Measurements from ENCODE around the gene NCEH1.
A peak's percentile ranks its signal among the peaks of the same experiment; 100 is the strongest.
"Not testable (repeated sequence)": the region's sequence is repeated elsewhere in the genome, so short reads cannot be mapped to it uniquely, and the experiment has no call there.

NCEH1 gene

DNA sequence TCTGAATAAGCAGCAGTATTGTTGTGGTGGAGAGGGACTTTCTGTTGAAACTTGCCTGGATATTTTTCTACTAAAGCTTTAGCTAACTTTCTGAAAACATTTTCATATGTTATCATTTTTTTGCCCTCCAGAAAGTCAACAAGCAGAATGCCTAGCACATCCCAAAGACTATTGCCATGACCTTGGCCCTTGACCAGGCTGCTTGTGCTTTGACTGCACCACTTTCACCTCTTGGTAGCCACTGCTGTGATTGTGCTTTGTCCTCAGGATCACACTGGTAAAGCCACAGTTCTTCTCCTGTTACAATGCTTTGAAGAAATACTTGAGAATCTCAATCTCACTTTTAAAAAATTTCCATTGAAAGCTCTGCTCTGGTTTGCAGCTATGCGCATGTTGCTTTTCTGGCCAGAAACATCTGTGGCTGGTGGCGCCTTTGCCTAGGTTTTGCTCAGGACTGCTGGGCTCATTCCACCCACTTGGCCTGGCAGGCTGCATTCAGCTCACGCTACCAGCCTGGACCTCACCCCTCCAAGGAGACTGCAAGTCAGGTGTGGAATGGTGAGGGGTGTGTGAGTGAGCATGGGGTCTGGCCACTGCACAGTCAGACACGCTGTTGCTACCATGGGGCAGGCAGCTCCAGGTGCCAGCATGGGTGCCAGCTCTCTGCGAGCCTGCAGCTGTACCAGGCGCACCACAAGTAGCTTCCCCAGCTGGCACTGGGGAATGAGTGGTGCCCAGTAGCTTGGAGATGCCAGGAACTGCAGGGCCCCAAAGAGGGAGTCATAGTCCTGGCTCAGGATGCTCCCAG, 97.8 kb downstream of the NCEH1 start:
- DNase-seq (ENCODE audit: low read depth): no peak

DNA sequence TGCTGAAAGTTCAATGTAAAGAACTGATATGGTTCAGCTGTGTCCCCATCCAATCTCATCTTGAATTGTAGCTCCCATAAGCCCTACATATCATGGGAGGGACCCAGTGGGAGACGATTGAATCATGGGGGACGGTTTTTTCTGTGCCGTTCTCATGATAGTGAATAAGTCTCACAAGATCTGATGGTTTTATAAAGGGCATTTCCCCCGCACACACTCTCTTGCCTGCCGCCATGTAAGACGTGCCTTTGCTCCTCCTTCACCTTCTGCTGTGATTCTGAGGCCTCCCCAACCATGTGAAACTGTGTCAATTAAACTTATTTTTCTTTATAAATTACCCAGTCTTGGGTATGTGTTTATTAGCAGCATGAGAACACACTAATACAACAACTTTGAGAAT, 101.1 kb downstream of the NCEH1 start:
- no peak for DNase-seq (ENCODE audit: low read depth)

DNA sequence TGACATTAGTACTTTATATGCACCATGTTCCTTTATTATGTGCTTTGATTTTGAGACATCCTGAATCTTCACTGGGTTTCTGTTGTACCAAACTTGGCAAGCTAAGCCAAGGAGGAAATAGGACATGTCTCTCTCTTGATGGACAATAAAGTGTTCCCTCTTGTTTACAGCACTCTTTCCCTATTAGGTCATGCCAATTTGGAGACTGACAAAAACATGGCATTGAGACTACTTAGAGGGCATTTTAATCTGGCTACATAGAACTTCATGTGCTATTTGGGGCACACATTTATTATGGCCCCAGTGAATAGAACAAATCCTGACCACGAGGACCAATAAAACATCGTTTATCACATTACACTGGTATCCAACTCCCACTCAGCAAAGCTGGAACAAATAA, 102.3 kb downstream of the NCEH1 start:
- DNase-seq (ENCODE audit: low read depth): no peak

DNA sequence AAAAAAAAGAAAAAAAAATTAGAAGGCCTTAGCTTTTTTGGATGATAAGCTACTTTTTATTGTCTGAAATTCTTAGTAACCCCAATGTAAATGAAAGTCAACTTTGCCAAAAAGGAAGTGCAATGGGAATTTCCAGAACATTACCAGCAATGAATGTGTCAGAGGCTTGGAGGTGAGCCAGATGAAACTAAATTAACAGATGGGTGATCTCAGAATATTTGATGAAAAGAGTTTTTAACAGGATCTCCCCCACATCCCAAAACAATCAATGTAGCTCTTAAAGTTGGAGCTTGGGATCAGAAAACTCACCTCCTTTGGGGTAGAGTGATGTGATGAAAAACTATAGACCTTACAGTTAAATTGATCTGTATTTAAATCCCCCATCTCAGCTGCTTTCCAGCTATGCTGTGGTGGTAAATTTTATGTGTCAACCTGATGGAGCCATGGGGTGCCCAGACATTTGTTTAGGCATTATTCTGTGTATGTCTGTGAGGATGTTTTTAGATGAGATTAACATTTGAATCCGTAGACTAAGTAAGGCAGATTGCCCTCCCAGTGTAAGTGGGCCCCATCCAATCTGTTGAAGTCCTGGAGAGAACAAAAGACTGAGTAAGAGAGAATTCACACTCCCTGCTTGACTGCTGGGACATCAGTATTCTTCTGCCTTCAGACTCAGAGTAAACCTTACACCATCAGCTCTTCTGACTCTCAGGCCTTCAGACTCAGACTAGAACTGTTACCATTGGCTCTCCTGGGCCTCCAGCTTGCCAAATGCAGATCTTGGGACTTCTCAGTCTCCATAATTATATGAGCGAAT, 103.4 kb downstream of the NCEH1 start:
- no peak for DNase-seq (ENCODE audit: low read depth)

DNA sequence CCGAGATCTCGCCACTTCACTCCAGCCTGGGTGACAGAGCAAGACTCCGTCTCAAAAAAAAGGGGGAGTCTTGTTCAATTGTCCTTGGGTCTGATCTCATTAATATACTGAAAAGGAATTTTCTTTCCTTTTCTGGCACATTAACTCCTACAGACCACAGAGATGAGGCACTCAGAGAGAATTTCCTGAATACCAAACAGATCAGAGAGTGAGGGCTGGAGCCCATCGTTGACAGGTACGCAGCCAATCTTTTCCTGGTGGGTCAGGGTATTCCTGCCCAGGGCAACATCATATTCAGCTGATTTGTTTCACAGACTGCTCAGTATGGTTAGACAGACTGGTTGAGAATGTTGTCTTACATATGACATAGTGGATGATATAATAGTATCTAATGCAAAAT, 104.8 kb downstream of the NCEH1 start:
- DNase-seq (ENCODE audit: low read depth): no peak

DNA sequence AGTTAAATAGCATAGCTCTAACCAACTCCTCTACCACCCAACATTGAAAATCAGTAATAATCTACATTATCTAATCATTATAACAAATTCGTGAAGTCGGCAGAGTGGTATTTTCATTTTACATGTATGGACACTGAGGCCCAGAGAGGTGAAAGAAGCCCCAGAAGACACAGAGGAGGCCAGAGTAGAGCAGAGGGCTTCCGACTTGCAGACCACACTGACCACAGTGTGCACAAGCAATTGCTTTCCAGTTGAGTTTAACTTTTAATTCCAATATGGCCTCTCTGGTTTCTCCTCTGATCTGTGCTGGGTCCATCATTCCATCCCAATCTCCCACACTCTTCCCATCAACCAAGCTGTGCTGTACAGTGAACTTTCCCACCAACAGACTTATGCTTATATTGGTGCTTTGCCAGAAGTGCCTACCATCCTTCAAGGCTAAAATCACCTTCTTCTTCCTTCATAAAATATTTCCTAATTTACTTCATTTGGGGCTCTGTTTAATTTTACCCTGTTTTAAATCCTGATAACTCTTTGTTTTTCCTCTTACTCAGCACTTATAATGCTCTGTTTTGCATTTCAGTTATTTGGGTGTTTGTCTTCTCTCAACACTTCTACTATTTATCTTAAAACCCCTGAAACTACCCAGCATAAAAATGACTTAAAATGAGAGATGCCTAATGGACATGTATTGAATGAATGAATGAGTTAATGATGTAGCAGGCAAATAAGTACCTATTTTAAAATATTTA, 105.8 kb downstream of the NCEH1 start:
- no peak for DNase-seq (ENCODE audit: low read depth)

DNA sequence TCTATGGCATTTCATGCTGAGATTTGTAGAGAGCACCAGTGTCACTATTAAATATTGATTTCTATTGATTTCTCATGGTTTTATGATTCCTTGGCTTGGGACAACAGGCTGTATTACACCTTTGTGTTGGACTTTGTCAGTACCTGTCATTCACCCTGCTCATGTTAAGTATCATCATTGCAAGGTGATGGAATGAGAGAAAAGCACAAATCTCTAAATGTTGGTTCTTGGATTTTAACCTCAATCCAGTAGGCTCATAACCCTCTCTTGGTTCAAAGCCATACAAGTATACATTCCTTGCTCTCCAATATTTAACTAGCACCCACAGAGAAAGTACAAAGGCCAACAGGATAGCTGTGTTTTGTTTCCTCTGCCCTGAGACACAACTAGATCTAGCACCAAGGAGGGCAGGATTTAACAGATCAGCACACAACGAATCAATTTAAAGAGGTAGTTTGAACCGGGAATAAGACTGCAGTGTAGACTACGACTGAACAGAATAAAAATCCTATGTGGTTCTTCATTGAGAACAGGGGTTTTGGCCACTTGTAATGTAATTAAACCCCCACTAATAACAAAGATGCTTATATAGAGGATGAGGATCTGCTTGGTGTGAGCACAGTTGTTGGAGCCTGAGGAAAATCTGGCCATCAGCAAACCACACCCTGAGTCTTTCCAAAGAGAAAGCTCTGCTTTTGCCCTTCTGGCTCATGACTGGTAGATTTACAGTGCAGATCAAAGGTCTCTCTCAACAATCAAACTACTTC, 109.6 kb downstream of the NCEH1 start:
- no peak for DNase-seq (ENCODE audit: low read depth)

DNA sequence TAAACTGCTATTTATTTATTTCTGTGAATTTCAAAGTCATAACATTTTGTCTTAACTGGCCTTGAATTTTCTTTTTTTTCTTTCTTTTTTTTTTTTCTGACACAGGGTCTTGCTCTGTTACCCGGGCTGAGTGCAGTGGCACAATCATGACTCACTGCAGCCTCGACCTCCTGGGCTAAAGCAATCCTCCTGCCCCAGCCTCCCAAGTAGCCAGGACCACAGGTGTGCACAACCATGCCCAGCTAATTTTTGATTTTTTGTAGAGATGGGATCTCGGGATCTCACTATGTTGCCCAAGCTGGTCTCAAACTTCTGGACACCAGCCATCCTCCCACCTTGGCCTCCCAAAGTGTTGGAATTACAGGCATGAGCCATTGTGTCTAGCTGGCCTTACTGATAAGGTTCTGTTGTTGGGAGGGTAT, 110.2 kb downstream of the NCEH1 start:
- DNase-seq (ENCODE audit: low read depth): no peak

DNA sequence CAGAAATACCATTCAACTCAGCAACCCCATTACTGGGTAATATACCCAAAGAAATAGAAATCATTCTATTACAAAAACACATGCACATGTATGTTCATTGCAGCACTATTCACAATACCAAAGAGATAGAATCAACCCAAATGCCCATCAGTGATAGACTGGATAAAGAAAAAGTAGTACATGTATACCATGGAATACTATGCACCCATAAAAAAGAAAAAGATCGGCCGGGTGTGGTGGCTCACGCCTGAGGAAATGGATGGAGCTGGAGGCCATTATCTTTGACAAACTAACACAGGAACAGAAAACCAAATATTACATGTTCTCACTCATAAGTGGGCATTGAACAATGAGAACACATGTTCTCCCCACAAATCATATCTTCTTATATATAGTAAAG, 112.0 kb downstream of the NCEH1 start:
- no peak for DNase-seq (ENCODE audit: low read depth)

DNA sequence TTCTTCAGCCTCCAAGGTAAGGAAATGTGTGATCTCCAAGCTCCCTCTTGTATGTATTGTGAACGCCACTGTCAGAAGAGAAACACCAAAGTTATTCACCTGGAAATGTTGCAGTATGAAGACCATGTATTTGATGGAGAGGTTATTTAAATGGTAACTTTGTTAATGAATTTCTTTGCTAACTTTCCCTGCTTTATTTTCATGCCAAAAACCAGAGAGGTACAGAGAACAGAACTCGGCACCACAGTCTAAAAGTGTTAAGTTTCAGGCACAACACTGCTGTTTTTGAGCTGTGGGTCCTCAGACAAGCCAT, 114.5 kb downstream of the NCEH1 start:
- DNase-seq (ENCODE audit: low read depth): no peak

DNA sequence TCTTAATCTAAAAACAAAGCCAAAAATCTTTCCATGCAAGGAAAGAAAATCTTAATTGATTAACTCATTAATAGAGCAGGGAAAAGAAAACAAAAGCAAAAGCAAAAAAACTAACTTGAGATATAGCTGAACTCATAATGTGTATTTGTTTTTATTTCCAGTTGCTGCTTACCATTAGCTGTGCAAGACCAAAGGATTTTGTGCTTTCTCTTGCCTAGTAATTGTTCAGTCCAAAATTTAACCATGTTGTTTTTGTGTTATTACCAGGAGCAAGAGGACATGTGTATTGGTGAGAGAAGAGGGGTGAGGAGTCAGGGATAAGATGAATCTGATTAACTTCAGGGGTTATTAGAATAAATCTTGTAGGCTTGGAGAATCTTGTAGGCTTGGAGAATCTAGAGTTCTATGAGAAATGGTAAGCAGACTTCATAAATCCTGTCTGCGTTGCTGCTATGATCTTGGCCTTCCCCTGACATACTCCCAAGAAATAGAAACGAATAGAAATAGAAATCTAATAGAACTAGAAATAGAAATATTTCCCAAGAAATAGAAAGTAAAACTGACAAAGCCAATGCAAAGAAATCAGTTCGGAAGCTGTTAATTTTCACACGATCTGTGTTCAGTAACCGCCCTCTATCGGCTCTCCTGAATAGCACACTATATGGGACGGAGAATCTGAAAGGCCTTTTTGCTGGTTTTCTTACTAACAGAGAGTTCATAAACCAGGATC, 115.0 kb downstream of the NCEH1 start:
- DNase-seq (ENCODE audit: low read depth): no peak

DNA sequence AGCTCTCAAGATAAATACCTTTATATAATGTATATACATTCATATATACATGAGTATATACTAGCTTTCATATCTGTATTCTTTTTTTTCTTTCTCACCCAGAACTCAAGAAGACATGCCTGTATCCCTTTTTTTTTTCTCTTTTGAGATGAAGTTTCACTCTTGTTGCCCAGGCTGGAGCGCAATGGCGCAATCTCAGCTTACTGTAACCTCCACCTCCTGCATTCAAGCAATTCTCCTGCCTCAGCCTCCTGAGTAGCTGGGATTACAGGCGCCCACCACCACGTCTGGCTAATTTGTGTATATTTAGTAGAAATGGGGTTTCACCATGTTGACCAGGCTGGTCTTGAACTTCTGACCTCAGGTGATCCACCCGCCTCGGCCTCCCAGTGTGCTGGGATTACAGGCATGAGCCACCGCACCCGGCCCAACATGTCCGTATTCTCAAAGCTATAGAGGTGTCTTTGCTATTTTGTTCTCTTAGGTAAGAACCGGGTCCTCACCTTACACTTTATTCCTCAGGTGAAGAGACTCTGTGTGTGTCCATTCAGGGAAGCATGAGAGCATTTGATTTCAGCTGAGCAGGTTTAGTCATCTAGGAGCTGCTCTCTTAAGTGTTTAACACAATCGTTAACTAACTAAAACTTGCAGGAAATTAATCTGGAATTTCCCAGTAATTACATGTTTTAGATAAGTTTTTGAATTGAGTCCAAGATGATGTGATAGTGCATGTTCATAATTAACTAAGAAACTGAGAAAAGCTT, 115.8 kb downstream of the NCEH1 start:
- DNase-seq (ENCODE audit: low read depth): not testable (repeated sequence)

DNA sequence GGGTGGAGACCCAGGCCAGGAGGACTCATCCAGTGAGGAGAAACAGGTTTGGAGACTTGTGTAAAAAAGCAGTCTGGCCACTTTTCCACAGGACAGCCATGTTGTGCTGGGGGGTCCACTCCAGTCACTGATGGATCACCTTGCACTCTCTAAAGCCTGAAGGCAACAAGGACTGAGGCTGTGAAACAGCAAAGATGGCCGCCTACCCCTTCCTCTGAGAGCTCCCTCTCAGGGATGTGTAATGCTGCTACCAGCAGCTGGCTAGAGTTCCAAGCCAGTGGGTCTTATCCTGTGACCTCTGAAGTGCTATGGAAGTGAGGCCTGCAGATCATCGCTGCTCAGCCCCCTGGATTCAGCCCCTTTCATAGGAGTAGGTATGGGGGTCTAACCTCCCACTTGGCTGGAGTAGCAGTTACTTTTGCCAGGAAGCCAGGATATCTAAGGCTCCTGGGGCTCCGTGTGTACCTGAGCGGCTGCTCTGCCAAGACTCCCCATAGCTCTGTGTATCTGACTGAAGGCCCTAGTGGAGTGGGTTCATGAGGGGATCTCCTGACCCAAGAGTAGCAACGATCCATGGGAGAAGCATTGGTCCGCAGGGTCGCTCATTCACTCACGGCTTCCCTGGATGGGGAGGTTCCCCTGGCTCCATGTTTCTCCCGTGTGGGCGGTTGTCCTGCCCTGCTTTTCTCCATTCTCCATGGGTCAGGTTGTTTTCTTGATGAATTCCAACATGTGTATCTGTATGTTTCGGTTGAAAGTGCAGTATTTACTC, 117.8 kb downstream of the NCEH1 start:
- no peak for DNase-seq (ENCODE audit: low read depth)

DNA sequence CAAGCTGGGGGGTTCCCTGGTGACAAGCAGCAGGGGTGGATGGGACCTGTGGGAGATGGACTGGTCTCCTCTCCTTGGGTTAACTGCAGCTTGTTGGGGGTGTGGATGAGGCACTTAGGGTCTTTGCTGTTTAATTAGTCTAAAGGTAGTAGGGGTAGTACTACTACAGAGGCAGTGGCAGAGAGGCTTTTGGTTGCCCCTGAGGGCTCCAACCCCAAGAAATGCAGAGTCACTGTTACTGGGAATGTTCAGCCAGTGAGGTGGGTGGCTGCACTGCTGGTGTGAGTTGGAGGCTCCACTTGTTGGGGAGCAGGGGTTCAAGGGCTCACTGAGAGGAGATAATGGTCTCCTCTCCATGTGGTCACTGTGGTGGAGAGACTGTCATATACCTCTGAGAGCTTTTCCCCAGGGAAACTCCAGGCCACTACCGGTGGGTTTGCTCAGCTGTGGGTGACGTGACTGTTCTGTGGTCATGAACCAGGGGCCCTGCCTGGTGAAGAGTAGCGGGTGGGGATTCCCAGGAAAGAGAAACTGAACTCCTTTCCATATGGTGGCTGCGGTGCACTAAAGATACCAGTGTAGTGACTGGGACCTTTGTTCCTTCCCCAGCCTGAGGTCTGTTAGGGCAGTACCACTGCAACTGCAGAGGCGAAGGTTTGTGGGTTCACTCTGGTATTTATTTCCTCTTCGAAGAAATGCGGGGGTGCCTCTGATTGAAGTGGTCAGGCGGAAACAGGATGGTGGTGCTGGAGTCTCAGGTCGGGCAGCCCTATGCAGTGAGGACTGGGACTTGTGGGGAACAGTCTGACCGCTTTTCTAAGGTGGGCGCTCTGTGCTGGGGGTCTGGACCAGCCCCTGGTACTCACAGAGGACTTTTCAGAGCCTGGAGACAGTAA, 118.7 kb downstream of the NCEH1 start:
- peak; percentile 69 for DNase-seq (ENCODE audit: low read depth)

DNA sequence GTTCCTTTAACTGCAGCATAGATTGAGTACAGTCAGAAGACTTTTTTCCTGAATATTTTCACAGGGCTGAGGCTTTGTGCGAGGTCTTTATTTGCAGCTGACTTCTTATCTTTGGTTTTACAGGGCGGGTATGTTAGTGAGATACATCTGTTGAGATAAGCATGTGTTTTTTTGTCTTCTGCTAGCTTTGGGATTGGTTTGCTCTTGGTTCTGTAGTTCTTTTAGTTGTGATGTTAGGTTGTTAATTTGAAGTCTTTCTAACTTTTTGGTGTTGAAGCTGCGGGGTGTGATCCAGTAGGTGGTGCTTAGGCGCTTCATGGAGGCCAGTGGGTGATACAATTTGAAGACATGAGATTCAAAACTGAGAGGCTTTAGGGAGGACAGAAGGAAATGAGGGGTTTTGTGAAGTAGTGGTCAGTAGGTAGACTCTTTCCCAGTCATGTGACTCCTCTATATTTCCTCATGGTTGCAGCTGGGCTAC, 119.7 kb downstream of the NCEH1 start:
- DNase-seq (ENCODE audit: low read depth): no peak

DNA sequence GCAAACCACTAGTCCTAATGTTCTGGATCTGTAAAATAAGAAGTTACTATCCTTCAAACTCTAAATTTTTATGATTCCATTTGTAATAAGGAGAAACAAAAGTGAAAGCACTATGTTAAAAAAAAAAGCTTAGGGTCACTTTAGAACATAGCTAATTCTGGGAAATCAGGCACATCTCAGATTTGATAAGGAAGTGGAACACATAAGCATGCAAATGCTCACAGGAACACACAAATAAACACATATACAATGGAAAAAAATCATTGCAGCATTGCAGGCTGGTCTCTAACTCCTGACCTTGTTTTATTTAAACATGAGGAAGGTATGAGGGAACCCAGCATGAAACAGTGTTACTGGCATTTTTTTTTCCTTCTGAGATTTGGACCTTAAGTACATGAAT, 124.4 kb downstream of the NCEH1 start:
- no peak for DNase-seq (ENCODE audit: low read depth)

DNA sequence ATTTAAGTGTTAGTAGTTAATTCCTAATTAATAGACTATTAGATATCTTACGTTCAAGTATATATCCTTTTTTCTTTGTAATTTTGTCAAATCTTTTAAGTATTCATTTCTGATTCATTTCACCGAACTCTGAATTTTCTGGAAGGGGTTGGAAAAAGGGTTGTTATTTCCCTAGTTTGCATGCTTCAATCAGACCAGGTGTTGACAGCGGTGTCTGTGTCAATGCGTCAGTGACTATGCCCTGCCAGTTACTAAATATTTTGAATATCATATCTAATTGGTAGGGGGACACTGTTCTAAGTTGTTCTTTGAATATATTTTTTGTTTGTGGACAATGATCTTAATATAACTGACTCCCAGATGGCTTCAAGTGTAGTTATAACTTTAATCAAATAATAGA, 124.9 kb downstream of the NCEH1 start:
- DNase-seq (ENCODE audit: low read depth): no peak

DNA sequence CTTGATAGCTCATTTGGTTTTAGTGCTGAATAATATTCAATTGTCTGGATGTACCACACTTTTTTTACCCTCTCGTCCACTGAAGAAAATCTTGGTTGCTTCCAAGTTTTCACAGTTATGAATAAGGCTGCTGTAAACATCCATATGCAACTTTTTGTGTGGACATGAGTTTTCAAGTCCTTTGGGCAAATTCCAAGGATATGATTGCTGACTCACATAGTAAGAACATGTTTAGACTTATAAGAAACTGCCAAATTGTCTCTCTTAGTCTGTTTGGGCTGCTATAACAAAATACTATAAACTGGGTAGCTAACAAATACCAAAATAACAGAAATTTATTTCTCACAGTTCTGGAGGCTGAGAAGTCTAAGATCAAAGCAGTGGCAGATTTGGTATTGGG, 128.2 kb downstream of the NCEH1 start:
- DNase-seq (ENCODE audit: low read depth): no peak

DNA sequence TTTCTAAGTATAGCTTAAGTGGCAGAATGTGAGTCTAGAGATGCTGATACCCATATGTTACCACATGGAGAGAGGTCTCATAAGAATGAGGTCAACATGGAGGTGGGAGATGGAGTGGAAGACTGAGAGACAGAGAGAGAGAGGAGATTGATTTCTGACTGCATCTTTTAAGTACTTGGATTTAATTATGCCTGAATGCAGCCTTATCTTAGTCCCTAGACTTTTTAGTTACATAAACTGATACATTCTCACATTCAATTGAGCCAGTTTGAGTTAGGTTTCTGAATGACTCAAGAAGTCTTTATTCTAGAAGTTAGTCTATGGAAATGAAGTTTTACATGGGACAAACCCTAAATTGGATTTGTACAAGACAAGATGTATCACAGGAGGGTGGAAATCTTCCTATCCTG, 129.1 kb downstream of the NCEH1 start:
- DNase-seq (ENCODE audit: low read depth): no peak
